ENCODE measurements around the gene KCND2.

GRCh38 chr7:120724448-120724847, 451.5 kb downstream of the KCND2 start:
- TF ChIP-seq CTCF (conservative IDR thresholded peaks at IDR 0.05) (no peak), EZH2 (IDR thresholded peaks at IDR 0.05; ENCODE audit: low read depth) (no peak)
